ENCODE data around the gene ACSF3. TPM values are rescaled to one million over a fixed set of nuclear protein-coding genes. Genes with fewer than 3 reads are reported as not detected.

Gene ACSF3
- total RNA-seq, 1 experiment from 2014 or later: 30.8 TPM

GRCh38 chr16:89074803-89075688 lies 18.6 kb upstream of the ACSF3 start:
- Histone ChIP-seq H3K27me3 (ENCODE audit: control insufficient read depth, insufficient read depth, low read length) (no peaks in the 10 kb centered on the region), H3K9me3 (ENCODE audit: control insufficient read depth, insufficient read depth, low read depth, low read length) (no peaks in the 10 kb centered on the region), H3K36me3 (ENCODE audit: control insufficient read depth, insufficient read depth, low read length) (no peaks in the 10 kb centered on the region), H3K4me3 (ENCODE audit: low read depth in 2 of 2, low read length in 2 of 2) (no peak overlapping the region), H3K27ac (ENCODE audit: low read length) (no peak overlapping the region), H3K4me1 (ENCODE audit: control insufficient read depth, insufficient read depth, low read length) (no peaks in the 10 kb centered on the region)
- intact Hi-C loops (cut with micrococcal nuclease; ENCODE audit: unreplicated experiment): no loop called here
- in situ Hi-C loops (cut with HindIII; ENCODE audit: low pct_unique_long_range_greater_than_20kb, low sequenced_read_pairs): no loop called here
- no TSS peak for BruUV-seq (replicated peaks)
- DNase-seq (ENCODE audit: low read depth, low spot score): no peak
- no peak for ATAC-seq
- ChIA-PET POLR2A (no interaction called here), CTCF (no interaction called here)
- TF ChIP-seq, protein P1, sequence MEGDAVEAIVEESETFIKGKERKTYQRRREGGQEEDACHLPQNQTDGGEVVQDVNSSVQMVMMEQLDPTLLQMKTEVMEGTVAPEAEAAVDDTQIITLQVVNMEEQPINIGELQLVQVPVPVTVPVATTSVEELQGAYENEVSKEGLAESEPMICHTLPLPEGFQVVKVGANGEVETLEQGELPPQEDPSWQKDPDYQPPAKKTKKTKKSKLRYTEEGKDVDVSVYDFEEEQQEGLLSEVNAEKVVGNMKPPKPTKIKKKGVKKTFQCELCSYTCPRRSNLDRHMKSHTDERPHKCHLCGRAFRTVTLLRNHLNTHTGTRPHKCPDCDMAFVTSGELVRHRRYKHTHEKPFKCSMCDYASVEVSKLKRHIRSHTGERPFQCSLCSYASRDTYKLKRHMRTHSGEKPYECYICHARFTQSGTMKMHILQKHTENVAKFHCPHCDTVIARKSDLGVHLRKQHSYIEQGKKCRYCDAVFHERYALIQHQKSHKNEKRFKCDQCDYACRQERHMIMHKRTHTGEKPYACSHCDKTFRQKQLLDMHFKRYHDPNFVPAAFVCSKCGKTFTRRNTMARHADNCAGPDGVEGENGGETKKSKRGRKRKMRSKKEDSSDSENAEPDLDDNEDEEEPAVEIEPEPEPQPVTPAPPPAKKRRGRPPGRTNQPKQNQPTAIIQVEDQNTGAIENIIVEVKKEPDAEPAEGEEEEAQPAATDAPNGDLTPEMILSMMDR (IDR thresholded peaks at IDR 0.05): no peak
- TF ChIP-seq POLR2AphosphoS5 (IDR thresholded peaks at IDR 0.05; ENCODE audit: low read depth, low read length) (no peak), TCF7L2 (IDR thresholded peaks at IDR 0.05; ENCODE audit: low read depth, low read length) (no peak), SIN3A (IDR thresholded peaks at IDR 0.05; ENCODE audit: borderline replicate concordance, insufficient read depth, low read depth, low read length) (no peak)
- TF ChIP-seq, protein P2, sequence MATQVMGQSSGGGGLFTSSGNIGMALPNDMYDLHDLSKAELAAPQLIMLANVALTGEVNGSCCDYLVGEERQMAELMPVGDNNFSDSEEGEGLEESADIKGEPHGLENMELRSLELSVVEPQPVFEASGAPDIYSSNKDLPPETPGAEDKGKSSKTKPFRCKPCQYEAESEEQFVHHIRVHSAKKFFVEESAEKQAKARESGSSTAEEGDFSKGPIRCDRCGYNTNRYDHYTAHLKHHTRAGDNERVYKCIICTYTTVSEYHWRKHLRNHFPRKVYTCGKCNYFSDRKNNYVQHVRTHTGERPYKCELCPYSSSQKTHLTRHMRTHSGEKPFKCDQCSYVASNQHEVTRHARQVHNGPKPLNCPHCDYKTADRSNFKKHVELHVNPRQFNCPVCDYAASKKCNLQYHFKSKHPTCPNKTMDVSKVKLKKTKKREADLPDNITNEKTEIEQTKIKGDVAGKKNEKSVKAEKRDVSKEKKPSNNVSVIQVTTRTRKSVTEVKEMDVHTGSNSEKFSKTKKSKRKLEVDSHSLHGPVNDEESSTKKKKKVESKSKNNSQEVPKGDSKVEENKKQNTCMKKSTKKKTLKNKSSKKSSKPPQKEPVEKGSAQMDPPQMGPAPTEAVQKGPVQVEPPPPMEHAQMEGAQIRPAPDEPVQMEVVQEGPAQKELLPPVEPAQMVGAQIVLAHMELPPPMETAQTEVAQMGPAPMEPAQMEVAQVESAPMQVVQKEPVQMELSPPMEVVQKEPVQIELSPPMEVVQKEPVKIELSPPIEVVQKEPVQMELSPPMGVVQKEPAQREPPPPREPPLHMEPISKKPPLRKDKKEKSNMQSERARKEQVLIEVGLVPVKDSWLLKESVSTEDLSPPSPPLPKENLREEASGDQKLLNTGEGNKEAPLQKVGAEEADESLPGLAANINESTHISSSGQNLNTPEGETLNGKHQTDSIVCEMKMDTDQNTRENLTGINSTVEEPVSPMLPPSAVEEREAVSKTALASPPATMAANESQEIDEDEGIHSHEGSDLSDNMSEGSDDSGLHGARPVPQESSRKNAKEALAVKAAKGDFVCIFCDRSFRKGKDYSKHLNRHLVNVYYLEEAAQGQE (IDR thresholded peaks at IDR 0.05; ENCODE audit: insufficient read depth in 1 of 2, low read depth in 2 of 2, low read length in 1 of 2): no peak

DNA sequence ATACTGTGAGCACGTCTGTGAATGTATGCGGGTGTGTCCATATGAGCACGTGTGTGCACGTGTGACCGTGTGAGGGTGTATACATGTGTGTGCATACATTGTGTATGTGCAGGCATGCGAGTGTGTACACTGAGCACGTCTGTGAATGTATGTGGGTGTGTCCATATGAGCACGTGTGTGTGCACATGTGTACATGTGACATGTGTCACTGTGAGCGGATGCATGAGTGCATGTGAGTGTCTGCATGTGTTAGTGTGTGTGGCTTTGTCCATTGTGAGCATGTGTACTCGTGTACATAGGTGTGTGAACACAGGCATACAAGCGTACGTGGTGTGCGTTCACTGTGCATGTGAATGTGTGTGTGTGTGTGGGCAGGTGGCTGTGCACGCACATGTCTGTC lies 17.5 kb upstream of the ACSF3 start:
- CTCF ChIA-PET: no interaction called here

More for the DNA sequence above, 17.5 kb upstream of the ACSF3 start:
- H3K4me3 ChIP-seq (ENCODE audit: low read depth in 2 of 2, low read length in 2 of 2): no peak overlapping the region
- in situ Hi-C loops (cut with HindIII; ENCODE audit: low pct_unique_long_range_greater_than_20kb, low sequenced_read_pairs) (no loop called here), intact Hi-C loops (cut with micrococcal nuclease; ENCODE audit: unreplicated experiment) (no loop called here)
- no peaks in the 10 kb centered on the region for H3K9me3 ChIP-seq (ENCODE audit: control insufficient read depth, insufficient read depth, low read depth, low read length)
- ATAC-seq: no peak
- DNase-seq (ENCODE audit: low read depth, low spot score): no peak
- H3K27me3 ChIP-seq (ENCODE audit: control insufficient read depth, insufficient read depth, low read length): no peaks in the 10 kb centered on the region
- BruUV-seq (replicated peaks): no TSS peak
- no peak overlapping the region for H3K27ac ChIP-seq (ENCODE audit: low read length)
- TF ChIP-seq, protein P2 (IDR thresholded peaks at IDR 0.05; ENCODE audit: insufficient read depth in 1 of 2, low read depth in 2 of 2, low read length in 1 of 2): no peak
- no peak for TF ChIP-seq POLR2AphosphoS5 (IDR thresholded peaks at IDR 0.05; ENCODE audit: low read depth, low read length)
- TF ChIP-seq, protein P1 (IDR thresholded peaks at IDR 0.05): no peak
- no peak for TF ChIP-seq TCF7L2 (IDR thresholded peaks at IDR 0.05; ENCODE audit: low read depth, low read length)
- no peak for TF ChIP-seq SIN3A (IDR thresholded peaks at IDR 0.05; ENCODE audit: borderline replicate concordance, insufficient read depth, low read depth, low read length)
- POLR2A ChIA-PET: no interaction called here
- H3K36me3 ChIP-seq (ENCODE audit: control insufficient read depth, insufficient read depth, low read length): no peaks in the 10 kb centered on the region
- no peaks in the 10 kb centered on the region for H3K4me1 ChIP-seq (ENCODE audit: control insufficient read depth, insufficient read depth, low read length)

Measured in Panc1 (cell line).